ENCODE results near the gene XPO1.

GRCh38 chr2:61470965-61471904, 66.9 kb downstream of the XPO1 start, which contains the start of gene USP34:
- TF ChIP-seq, protein P1, sequence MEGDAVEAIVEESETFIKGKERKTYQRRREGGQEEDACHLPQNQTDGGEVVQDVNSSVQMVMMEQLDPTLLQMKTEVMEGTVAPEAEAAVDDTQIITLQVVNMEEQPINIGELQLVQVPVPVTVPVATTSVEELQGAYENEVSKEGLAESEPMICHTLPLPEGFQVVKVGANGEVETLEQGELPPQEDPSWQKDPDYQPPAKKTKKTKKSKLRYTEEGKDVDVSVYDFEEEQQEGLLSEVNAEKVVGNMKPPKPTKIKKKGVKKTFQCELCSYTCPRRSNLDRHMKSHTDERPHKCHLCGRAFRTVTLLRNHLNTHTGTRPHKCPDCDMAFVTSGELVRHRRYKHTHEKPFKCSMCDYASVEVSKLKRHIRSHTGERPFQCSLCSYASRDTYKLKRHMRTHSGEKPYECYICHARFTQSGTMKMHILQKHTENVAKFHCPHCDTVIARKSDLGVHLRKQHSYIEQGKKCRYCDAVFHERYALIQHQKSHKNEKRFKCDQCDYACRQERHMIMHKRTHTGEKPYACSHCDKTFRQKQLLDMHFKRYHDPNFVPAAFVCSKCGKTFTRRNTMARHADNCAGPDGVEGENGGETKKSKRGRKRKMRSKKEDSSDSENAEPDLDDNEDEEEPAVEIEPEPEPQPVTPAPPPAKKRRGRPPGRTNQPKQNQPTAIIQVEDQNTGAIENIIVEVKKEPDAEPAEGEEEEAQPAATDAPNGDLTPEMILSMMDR (IDR thresholded peaks at IDR 0.05), result peak in 2 of 6 experiments; percentile 13 to 34
- TF ChIP-seq EP300 (IDR thresholded peaks at IDR 0.05), result peak in 1 of 4 donors; percentile 33

All from upper lobe of left lung (tissue), 4 donors.